GM23338 (cell line): ENCODE data around the gene BCO1. TPM values are rescaled to one million over a fixed set of nuclear protein-coding genes. Genes with fewer than 3 reads are reported as not detected.

ENCODE experiments used
- ATAC-seq: fragments of 200-7000 bp; cut with Tn5 transposase; 3 replicates; pipeline ENCODE4 v1.9.1; 2020
- DNase-seq: peaks from one replicate; pipeline ENCODE4 v3.0.0-alpha.2; 2015; ENCODE audit warnings: low spot score
- H2AFZ ChIP-seq: fragments of 200-600 bp; sonication (generic); 2 replicates; pipeline ENCODE4 v1.8.0; 2016; ENCODE audit warnings: antibody characterized with exemption, mild to moderate bottlenecking, moderate library complexity
- H3F3A ChIP-seq: fragments of 200-600 bp; sonication (generic); replicated peaks from 2 replicates; pipeline ENCODE4 v1.8.0; 2017; ENCODE audit warnings: antibody characterized with exemption, mixed run types, low read depth
- H3K27ac ChIP-seq: fragments of 200-600 bp; sonication (generic); 2 replicates; pipeline ENCODE4 v1.6.1; 2016; ENCODE audit warnings: low read depth
- H3K27me3 ChIP-seq: fragments of 200-600 bp; sonication (generic); 2 replicates; pipeline ENCODE4 v1.8.0; 2016; ENCODE audit warnings: mild to moderate bottlenecking, mixed run types, moderate library complexity; ENCODE audit not compliant: insufficient read depth
- H3K36me3 ChIP-seq: fragments of 200-600 bp; sonication (generic); 2 replicates; pipeline ENCODE4 v1.8.0; 2016; ENCODE audit warnings: mild to moderate bottlenecking; ENCODE audit not compliant: insufficient read depth
- H3K4me1 ChIP-seq: fragments of 200-600 bp; sonication (generic); 2 replicates; pipeline ENCODE4 v1.8.0; 2016; ENCODE audit warnings: mild to moderate bottlenecking, moderate library complexity; ENCODE audit not compliant: insufficient read depth
- H3K4me2 ChIP-seq: fragments of 200-600 bp; sonication (generic); 2 replicates; pipeline ENCODE4 v1.7.1; 2017; ENCODE audit warnings: mixed run types
- H3K4me3 ChIP-seq: fragments of 200-600 bp; sonication (generic); 2 replicates; pipeline ENCODE4 v1.6.1; 2016; ENCODE audit warnings: mixed run types
- H3K79me2 ChIP-seq: fragments of 200-600 bp; sonication (generic); replicated peaks from 2 replicates; pipeline ENCODE4 v1.8.0; 2017; ENCODE audit warnings: mild to moderate bottlenecking; ENCODE audit not compliant: insufficient read depth
- H3K9me2 ChIP-seq: fragments of 200-600 bp; sonication (generic); 2 replicates; pipeline ENCODE4 v1.8.0; 2017; ENCODE audit not compliant: insufficient read depth
- H4K20me1 ChIP-seq: fragments of 200-600 bp; sonication (generic); replicated peaks from 2 replicates; pipeline ENCODE4 v1.8.0; 2017; ENCODE audit warnings: mild to moderate bottlenecking; ENCODE audit not compliant: insufficient read depth
- H3K27ac Mint-ChIP-seq: 2 replicates; pipeline ENCODE4 v1.8.0; 2020; ENCODE audit warnings: inconsistent platforms, mild to moderate bottlenecking, moderate library complexity, mixed read lengths
- H3K27me3 Mint-ChIP-seq: 3 replicates; pipeline ENCODE4 v1.8.0; 2022; ENCODE audit warnings: low read depth, mild to moderate bottlenecking, moderate library complexity, mixed read lengths, inconsistent platforms; ENCODE audit not compliant: insufficient read depth, poor library complexity
- H3K36me3 Mint-ChIP-seq: 3 replicates; pipeline ENCODE4 v1.8.0; 2021; ENCODE audit warnings: low read depth, mild to moderate bottlenecking, inconsistent platforms, moderate library complexity, mixed read lengths
- H3K4me1 Mint-ChIP-seq: 3 replicates; pipeline ENCODE4 v1.8.0; 2020; ENCODE audit warnings: mild to moderate bottlenecking, inconsistent platforms, mixed read lengths
- H3K4me3 Mint-ChIP-seq: 3 replicates; pipeline ENCODE4 v1.8.0; 2021; ENCODE audit warnings: moderate library complexity, mild to moderate bottlenecking, inconsistent platforms, mixed read lengths
- H3K9me3 Mint-ChIP-seq: 3 replicates; pipeline ENCODE4 v1.8.0; 2020; ENCODE audit warnings: moderate library complexity, mild to moderate bottlenecking, inconsistent platforms, mixed read lengths
- CREB1 ChIP-seq: fragments of 250-450 bp; sonication (Bioruptor Pico); IDR thresholded peaks from 2 replicates; pipeline ENCODE4 v1.5.0; 2020; ENCODE audit warnings: low read depth, mild to moderate bottlenecking, moderate library complexity
- EZH2phosphoT487 ChIP-seq: fragments of 200-600 bp; sonication (generic); IDR thresholded peaks from one replicate; pipeline ENCODE4 v1.8.1; 2018; ENCODE audit warnings: antibody characterized with exemption; ENCODE audit not compliant: unreplicated experiment
- NANOG ChIP-seq: IDR thresholded peaks from 2 replicates; pipeline ENCODE4 v1.6.1; 2016; ENCODE audit warnings: antibody characterized with exemption, borderline replicate concordance
- POLR2AphosphoS5 ChIP-seq: IDR thresholded peaks from 2 replicates; pipeline ENCODE4 v1.6.1; 2016; ENCODE audit warnings: antibody characterized with exemption, low read depth
- ZNF331 ChIP-seq: fragments of 250-450 bp; sonication (Bioruptor Pico); IDR thresholded peaks from 2 replicates; pipeline ENCODE4 v1.5.0; 2020; ENCODE audit warnings: low read depth, mild to moderate bottlenecking, moderate library complexity
- polyA plus RNA-seq: library from polyadenylated mRNA; unstranded; fragments of >200 nt; fragmentation: Nextera tagmentation; extraction: Ambion mirVana; gene quantifications from 2 replicates; pipeline ENCODE4 v1.2.1, GENCODE V29; 2016
- total RNA-seq: library from RNA; depleted of rRNA; stranded (reverse); fragments of >200 nt; shearing (Covaris generic); gene quantifications from 2 replicates; pipeline ENCODE4 v1.2.3, GENCODE V29; 2014
- TF ChIP-seq, protein P1 (sequence below), 2 experiments: fragments of 200-600 bp in 1 of 2; sonication (generic) in 1 of 2; conservative IDR thresholded peaks; 2 replicates each; pipeline versions ENCODE4 v1.5.1 to v1.6.1; 2016 to 2017; ENCODE audit warnings: antibody characterized with exemption in 2 of 2, low read depth in 2 of 2, mild to moderate bottlenecking in 2 of 2, moderate library complexity in 1 of 2
- TF ChIP-seq, protein P2 (sequence below): IDR thresholded peaks from one replicate; pipeline ENCODE4 v1.6.1; 2018; ENCODE audit warnings: antibody characterized with exemption; ENCODE audit not compliant: unreplicated experiment
- TF ChIP-seq, protein P3 (sequence below): IDR thresholded peaks from 2 replicates; pipeline ENCODE4 v1.6.1; 2016; ENCODE audit warnings: antibody characterized with exemption

BCO1 gene
- total and polyA plus RNA-seq, 2 experiments from 2014 or later = 0.28 TPM; not detected in 1

DNA sequence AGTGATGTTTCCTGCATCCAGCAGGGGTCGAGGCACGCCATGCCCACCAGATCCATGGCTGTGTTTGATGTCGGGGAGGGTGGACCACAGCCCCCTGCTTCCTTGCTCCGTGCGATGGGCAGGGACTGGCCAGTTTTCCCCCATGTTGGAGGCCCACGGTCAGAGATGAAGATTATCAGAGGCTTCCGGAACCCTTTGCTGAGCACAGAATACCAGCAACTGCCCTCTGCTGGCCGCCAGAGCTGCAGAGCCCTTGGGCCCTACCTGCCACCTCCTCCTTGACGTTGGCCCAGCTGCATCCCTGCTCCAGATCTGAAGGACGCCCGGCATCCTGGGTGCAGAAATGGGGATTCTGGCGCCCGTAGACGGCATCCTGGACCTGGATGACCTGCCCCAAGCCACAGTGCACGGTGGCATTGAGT lies 23.7 kb upstream of the BCO1 start:
- Histone ChIP-seq H3K4me3 (no peak overlapping the region), H3K9me2 (no peaks in the 10 kb centered on the region), H3F3A (no peaks in the 10 kb centered on the region), H3K79me2 (no peaks in the 10 kb centered on the region), H3K27me3 (no peaks in the 10 kb centered on the region), H4K20me1 (no peaks in the 10 kb centered on the region), H3K4me2 (no peak overlapping the region), H3K36me3 (no peaks in the 10 kb centered on the region), H3K4me1 (no peaks in the 10 kb centered on the region), H3K27ac (no peak overlapping the region), H2AFZ (peak overlapping the region; percentile 93)
- H3K4me1 Mint-ChIP-seq = peaks cover 4% of the 10 kb centered on the region; the same call in 1 of the 3 replicates
- TF ChIP-seq NANOG = no peak
- TF ChIP-seq, protein P1, sequence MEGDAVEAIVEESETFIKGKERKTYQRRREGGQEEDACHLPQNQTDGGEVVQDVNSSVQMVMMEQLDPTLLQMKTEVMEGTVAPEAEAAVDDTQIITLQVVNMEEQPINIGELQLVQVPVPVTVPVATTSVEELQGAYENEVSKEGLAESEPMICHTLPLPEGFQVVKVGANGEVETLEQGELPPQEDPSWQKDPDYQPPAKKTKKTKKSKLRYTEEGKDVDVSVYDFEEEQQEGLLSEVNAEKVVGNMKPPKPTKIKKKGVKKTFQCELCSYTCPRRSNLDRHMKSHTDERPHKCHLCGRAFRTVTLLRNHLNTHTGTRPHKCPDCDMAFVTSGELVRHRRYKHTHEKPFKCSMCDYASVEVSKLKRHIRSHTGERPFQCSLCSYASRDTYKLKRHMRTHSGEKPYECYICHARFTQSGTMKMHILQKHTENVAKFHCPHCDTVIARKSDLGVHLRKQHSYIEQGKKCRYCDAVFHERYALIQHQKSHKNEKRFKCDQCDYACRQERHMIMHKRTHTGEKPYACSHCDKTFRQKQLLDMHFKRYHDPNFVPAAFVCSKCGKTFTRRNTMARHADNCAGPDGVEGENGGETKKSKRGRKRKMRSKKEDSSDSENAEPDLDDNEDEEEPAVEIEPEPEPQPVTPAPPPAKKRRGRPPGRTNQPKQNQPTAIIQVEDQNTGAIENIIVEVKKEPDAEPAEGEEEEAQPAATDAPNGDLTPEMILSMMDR (conservative IDR thresholded peaks at IDR 0.05; ENCODE audit: low read depth in 2 of 2) = peak; percentile 66 to 74
- H3K36me3 Mint-ChIP-seq = no peaks in the 10 kb centered on the region
- H3K27me3 Mint-ChIP-seq = peaks cover 18% of the 10 kb centered on the region
- peak; percentile 96 for ATAC-seq
- no peak overlapping the region for H3K4me3 Mint-ChIP-seq
- H3K27ac Mint-ChIP-seq = no peak overlapping the region
- H3K9me3 Mint-ChIP-seq = no peaks in the 10 kb centered on the region
- peak; percentile 77 for DNase-seq

DNA sequence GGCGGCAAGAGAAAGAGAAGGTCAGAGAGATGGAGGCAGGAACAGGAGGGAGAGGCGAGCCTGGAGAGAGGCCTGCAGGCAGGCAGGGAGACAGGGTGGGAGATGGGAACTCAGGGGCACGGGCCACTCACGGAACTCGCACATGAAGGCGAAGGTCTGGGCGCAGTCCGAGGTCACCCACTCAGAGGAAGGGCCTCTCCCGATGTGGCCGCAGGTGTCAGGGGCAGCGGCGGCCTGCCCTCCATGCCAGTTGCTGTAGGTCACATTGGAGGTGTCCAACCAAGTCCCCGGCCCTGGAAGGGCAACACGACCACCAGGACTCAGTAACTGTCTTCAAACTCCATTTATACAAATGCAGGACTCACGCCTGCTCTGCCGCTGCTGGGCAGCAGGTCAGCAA lies 22.4 kb upstream of the BCO1 start:
- 0 out of 2 replicates have a peak overlapping the region, but pooled peaks have one; percentile 52 for H2AFZ ChIP-seq
- TF ChIP-seq EZH2phosphoT487 (no peak), ZNF331 (CRISPR knock-in tag) (no peak), CREB1 (no peak), POLR2AphosphoS5 (no peak)
- TF ChIP-seq, protein P2, sequence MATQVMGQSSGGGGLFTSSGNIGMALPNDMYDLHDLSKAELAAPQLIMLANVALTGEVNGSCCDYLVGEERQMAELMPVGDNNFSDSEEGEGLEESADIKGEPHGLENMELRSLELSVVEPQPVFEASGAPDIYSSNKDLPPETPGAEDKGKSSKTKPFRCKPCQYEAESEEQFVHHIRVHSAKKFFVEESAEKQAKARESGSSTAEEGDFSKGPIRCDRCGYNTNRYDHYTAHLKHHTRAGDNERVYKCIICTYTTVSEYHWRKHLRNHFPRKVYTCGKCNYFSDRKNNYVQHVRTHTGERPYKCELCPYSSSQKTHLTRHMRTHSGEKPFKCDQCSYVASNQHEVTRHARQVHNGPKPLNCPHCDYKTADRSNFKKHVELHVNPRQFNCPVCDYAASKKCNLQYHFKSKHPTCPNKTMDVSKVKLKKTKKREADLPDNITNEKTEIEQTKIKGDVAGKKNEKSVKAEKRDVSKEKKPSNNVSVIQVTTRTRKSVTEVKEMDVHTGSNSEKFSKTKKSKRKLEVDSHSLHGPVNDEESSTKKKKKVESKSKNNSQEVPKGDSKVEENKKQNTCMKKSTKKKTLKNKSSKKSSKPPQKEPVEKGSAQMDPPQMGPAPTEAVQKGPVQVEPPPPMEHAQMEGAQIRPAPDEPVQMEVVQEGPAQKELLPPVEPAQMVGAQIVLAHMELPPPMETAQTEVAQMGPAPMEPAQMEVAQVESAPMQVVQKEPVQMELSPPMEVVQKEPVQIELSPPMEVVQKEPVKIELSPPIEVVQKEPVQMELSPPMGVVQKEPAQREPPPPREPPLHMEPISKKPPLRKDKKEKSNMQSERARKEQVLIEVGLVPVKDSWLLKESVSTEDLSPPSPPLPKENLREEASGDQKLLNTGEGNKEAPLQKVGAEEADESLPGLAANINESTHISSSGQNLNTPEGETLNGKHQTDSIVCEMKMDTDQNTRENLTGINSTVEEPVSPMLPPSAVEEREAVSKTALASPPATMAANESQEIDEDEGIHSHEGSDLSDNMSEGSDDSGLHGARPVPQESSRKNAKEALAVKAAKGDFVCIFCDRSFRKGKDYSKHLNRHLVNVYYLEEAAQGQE = no peak
- TF ChIP-seq, protein P1 (conservative IDR thresholded peaks at IDR 0.05; ENCODE audit: low read depth in 2 of 2) = no peak
- TF ChIP-seq, protein P3, sequence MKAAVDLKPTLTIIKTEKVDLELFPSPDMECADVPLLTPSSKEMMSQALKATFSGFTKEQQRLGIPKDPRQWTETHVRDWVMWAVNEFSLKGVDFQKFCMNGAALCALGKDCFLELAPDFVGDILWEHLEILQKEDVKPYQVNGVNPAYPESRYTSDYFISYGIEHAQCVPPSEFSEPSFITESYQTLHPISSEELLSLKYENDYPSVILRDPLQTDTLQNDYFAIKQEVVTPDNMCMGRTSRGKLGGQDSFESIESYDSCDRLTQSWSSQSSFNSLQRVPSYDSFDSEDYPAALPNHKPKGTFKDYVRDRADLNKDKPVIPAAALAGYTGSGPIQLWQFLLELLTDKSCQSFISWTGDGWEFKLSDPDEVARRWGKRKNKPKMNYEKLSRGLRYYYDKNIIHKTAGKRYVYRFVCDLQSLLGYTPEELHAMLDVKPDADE = no peak
- H3K27me3 Mint-ChIP-seq = peaks cover 19% of the 10 kb centered on the region
- no peak overlapping the region for H3K4me3 ChIP-seq
- H3K36me3 ChIP-seq = no peaks in the 10 kb centered on the region
- no peaks in the 10 kb centered on the region for H3K36me3 Mint-ChIP-seq
- H3K4me1 ChIP-seq = no peaks in the 10 kb centered on the region
- no peaks in the 10 kb centered on the region for H3K79me2 ChIP-seq
- no peak overlapping the region for H3K27ac ChIP-seq
- no peak overlapping the region for H3K27ac Mint-ChIP-seq
- ATAC-seq (no peak), DNase-seq (no peak)
- no peaks in the 10 kb centered on the region for H3F3A ChIP-seq
- H3K27me3 ChIP-seq = no peaks in the 10 kb centered on the region
- H3K9me3 Mint-ChIP-seq = no peaks in the 10 kb centered on the region
- no peaks in the 10 kb centered on the region for H4K20me1 ChIP-seq
- H3K4me2 ChIP-seq = no peak overlapping the region
- no peaks in the 10 kb centered on the region for H3K9me2 ChIP-seq
- H3K4me3 Mint-ChIP-seq = no peak overlapping the region
- peaks cover 4% of the 10 kb centered on the region; the same call in 1 of the 3 replicates for H3K4me1 Mint-ChIP-seq
